CD4-positive, alpha-beta T cell treated with Interleukin-4 for 4 hours (primary cell): Measurements from ENCODE around the gene PAN2.
A peak's percentile ranks its signal among the peaks of the same experiment; 100 is the strongest.
"Not testable (repeated sequence)": the region's sequence is repeated elsewhere in the genome, so short reads cannot be mapped to it uniquely, and the experiment has no call there.

Experiments used
- DNase-seq: peaks from one replicate; pipeline ENCODE4 v3.0.0-alpha.2; 2020

Gene PAN2

DNA sequence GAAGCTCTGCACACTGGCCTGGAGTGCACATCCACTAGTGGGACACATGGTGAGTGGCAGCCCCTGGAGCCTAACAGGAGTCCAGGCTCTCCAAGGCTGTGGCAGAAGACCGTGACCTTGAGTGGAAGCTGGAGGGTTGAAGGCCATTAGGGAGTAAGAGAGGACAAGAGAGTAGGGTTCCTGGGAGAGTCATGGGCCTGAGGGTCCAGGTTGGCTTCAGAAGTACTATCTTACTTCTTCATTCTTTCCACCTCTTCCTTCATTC is 5.3 kb upstream of the PAN2 start:
- no peak for DNase-seq

DNA sequence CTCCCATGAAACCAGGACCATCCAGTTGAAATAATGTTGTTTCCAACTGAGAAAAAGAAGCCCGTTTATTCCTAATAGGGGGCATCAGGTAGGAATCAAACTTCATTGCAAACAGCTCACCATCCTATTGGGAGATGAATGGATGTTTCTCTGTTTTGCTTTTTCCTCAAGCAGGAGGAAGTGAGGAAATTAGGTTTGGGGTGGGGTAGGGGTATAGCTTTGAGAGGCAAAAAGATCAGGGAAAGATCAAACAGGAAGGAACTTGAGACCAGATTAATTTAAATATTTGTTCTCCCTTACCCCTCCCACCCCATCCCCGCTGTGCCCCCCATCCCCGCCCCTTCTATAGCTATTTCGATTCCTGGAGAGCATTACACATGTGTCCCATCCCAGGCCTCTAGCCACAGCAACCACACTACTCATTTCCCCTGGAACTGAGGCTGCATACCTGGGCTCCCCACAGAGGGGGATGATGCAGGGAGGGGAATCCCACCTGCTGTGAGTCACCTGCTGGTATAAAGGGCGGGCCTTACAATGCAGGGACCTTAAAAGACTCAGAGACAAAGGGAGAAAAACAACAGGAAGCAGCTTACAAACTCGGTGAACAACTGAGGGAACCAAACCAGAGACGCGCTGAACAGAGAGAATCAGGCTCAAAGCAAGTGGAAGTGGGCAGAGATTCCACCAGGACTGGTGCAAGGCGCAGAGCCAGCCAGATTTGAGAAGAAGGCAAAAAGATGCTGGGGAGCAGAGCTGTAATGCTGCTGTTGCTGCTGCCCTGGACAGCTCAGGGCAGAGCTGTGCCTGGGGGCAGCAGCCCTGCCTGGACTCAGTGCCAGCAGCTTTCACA is 4.7 kb upstream of the PAN2 start, which contains the start of gene IL23A:
TSS of gene IL23A (plus strand) at position 577 of the 850 bp plus-strand sequence. CDS start at position 738, 161 bp downstream.
- peak; percentile 96 for DNase-seq

DNA sequence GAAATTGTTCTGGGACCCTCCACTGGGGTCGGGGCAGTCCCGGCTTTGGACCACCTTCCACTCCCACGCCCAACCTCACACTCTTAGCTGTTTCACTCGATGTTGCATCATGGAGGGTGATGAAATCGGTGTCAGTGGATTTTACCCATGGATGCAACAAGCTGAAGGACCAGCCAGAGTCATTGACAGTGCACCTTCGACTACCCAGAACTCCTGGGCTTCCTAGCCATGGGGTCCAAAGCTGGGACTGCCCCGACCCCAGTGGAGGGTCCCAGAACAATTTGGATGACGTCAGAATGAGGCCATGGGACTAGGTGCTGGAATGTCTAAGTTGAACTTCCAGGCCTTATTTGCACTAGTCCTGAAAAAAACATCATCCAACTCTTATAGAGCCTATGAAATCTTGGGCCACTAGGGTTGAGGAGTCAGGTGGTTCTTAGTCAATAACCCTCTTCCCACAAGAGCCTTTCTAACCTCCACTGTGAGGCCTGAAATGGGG is 4.0 kb upstream of the PAN2 start:
- DNase-seq: no peak

DNA sequence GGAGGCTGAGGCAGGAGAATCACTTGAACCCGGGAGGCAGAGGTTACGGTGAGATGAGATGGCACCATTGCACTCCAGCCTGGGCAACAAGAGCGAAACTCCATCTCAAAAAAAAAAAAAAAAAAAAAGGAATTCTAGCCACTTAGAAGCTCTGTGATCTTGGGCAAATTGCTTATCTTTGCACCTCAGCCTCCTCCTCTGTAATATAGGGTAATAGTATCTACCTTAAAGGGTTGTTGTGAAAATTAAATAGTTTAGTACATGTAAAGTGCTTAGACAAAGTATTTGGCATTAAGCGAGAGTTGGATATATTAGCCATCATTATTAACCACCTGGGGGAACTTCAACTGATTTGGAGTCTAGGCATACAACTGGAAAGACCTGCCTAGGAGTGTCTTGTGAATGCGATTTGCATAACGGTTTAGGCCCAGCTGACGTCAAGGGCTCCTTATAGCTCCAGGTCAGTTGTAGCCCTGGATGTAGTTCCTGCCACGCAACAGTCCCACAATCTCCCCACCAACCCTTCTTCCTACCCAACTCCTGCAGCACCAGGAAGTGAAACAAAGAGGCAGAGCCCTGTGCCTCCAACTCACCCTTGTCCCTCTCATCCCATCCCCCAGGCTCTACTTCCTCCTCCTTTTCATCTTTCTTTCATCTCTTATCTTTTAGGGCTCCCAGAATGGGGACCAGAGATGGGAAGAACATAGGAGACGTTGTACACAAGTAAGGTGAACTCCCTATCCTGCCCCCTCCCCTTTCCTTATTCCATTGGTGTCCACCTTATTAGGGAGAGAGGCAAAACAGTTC is 2.8 kb upstream of the PAN2 start:
- DNase-seq: no peak

DNA sequence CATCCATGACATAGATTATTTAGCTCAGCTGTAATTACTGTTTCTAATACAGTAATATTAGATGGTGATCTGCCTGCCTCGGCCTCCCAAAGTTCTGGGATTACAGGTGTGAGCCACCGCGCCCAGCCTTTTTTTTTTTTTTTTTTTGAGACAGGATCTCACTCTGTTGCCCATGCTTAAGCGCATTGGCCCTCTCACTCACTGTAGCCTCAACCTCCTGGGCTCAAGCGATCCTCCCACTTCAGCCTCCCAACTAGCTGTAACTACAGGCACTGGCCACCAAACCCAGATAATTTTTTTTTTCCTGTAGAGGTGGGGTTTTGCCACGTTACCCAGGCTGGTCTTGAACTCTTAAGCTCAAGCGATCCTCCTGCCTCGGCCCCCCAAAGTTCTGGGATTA is 1.7 kb upstream of the PAN2 start:
- DNase-seq: not testable (repeated sequence)

DNA sequence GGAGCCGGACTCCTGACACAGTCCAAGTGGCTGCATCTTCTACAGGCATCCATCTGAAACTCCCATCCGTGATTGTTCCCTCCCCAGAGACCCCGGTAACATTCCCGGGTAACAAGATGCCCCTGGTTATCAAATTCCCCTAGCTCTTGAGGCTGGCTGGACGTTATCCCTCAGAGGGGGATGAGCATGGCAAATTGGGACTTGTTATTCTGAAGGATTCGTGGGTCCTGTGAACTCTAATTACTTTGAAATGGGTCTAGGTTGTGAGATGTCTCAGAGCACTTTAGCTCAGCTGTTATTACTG is 642 bp upstream of the PAN2 start:
- no peak for DNase-seq

DNA sequence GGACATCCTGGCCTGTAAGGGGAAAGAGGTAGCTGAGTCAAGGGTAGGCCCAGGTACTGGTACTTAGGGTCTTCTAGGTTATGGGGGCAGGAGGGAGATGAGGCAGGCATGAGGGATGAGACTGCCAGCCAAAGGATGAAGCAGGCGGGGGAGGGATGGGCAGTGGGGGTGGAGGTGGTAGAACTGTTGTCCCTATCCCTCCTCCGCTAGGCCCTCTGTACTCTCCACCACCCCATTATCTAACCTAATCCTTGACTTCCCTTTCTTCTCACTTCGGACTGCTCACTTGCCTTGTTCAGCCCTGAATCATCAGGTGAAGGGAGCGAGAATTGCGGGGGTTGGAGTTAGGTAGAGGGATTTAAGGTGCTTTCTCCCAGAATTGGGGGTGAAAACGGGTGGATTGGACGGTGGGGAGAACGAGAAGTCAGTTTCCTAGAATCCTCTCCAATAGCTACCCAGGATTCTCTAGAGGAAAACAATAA is 562 bp downstream of the PAN2 start:
- DNase-seq: no peak

DNA sequence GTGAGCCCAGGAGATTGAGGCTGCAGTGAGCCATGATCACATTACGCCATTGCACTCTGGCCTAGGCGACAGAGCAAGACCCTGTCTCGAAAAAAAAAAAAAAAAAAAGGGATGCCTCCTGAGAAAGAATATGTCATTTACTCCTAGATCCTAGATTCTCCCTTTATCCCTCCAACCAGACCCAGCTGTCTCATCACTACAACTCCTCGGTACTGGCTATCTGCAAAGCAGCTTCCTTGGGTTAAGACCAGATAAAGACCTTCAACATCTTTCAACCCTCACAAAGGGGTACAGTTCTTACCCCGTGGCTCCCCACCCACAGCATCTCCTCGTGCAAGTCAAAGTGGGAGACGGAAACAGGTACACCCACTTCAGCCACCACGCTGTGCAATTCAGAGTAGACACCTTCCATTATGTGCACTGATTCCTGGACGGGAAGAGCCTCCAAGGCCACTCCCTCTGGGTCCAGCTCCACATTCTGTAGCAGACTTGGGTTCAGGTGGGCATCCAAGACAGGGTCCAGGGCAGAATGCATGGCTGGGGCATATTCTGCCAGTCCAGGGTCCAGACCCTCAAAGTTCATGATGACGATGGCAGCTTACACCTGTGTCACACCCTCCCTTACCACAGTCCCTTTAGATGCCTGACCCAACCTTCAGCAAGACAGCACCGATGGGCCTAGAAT is 1.1 kb downstream of the PAN2 start:
- DNase-seq: no peak

DNA sequence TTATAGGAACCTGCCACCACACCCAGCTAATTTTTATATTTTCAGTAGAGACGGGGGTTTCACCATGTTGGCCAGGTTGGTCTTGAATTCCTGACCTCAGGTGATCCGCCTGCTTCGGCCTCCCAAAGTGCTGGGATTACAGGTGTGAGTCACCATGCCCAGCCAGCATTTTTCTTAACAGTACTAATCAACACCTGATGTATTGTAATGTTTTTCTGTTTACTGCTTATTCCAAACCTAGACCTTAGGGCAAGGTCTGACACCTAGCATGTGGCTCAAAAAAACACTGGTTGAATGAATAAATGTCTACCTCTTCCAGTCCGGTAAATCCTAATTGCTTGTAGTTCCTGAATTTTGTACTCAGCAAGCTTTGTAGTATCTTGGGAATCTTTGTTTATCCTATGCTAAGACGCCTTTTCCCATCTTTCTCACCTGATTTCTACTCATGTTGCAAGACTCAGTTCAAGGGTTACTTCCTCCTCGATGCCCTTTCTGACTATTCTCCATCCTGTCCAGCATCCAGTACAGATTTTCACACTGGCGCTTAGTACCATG is 2.8 kb downstream of the PAN2 start:
- no peak for DNase-seq

DNA sequence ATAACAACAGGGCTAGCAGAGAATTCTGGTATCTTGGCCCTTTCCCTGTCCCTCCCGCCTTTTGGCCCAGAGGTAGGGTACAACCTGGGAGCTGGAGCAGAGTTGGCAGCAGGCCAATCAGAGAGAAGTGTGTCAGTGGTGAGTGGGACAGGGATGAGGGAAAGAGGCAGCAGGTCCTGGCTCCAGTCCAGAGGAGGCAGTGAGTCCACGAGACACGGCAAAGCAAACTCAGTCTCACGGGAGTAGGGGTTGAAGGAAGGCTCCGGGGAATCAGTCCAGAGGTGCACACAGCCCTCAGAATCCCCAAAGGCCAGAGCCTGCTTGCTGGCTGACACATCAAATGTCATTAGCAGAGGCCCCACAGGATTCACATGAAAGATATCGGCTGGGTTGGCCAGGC is 7.3 kb downstream of the PAN2 start:
- no peak for DNase-seq

DNA sequence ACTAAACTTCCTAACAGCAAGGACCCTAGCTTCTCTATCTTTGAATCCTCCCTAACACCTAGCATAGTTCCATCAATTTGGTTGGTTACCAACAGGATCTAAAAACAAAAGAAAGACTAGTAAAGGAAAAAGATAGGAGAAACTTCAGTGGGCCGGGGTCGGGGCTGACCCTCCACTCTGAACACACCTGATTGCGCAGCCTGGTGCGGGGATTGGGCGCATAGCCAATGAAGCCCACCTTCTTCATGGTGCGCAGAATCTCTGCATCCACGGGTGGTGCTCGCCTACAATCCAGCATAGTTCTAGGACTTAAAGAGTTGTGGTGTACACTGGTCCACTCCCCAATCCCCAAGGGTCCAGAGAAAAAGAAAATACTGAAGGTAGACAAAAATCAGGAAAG is 7.7 kb downstream of the PAN2 start:
- DNase-seq: no peak

DNA sequence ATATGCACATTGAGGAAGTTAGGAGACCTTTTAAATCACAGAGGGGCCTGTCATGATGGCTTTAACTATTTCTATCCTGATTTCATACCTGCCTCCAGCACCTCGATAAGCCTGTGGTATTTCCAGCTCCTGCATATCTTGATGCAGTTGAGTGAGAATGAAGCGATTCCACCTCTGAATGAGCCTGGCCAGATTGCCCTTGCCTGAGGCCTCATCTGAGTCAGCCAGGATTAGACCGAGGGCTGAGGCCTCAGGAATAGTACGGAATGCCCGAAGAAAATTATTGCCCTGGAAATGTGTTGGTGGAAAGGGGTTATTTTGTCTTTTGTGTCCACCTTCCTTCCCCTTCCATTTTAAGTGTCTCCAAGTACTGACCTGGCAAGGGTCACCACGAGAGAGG is 9.6 kb downstream of the PAN2 start:
- DNase-seq: no peak

DNA sequence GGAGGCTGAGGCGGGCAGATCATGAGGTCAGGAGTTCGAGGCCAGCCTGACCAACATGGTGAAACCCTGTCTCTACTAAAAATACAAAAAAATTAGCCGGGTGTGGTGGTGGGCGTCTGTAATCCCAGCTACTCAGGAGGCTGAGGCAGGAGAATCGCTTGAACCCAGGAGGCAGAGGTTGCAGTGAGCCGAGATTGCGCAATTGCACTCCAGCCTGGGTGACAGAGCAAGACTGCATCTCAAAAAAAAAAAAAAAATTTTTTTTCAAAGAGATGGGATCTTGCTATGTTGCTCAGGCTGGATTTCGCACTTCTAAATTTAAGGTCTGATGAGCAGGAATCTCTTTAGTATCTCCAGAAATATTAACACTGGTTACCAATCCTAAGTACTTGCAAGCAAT is 12.2 kb downstream of the PAN2 start:
- DNase-seq: not testable (repeated sequence)

DNA sequence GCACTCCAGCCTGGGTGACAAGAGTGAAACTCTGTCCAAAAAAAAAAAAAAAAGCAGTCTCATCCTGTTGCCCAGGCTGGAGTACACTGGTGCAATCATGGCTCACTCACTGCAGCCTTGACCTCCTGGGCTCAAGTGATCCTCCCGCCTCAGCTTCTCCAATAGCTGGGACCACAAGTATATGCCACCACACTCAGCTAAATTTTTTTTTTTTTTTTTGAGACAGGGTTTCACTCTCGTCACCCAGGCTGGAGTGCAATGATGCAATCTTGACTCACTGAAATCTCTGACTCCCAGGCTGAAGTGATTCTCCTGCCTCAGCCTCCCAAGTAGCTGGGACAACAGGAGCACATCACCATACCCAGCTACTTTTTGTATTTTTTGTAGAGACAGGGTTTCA is 12.8 kb downstream of the PAN2 start:
- no peak for DNase-seq

DNA sequence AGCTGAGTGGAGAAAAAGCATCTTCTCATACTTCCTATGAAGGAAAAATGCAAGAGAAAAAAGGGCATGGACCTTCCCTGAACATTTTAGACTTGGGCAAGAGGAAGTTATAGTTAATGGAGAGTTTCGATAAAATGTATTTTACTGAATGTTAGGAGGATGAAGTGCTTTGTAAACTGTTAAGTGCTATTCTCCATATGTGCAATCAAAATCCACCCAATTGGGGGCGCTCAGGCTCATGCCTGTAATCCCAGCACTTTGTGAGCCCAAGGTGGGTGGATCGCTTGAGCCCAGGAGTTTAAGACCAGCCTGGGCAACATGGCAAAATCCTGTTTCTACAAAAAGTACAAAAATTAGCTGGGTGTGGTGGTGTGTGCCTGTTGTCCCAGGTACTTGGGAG is 16.1 kb downstream of the PAN2 start:
- no peak for DNase-seq

DNA sequence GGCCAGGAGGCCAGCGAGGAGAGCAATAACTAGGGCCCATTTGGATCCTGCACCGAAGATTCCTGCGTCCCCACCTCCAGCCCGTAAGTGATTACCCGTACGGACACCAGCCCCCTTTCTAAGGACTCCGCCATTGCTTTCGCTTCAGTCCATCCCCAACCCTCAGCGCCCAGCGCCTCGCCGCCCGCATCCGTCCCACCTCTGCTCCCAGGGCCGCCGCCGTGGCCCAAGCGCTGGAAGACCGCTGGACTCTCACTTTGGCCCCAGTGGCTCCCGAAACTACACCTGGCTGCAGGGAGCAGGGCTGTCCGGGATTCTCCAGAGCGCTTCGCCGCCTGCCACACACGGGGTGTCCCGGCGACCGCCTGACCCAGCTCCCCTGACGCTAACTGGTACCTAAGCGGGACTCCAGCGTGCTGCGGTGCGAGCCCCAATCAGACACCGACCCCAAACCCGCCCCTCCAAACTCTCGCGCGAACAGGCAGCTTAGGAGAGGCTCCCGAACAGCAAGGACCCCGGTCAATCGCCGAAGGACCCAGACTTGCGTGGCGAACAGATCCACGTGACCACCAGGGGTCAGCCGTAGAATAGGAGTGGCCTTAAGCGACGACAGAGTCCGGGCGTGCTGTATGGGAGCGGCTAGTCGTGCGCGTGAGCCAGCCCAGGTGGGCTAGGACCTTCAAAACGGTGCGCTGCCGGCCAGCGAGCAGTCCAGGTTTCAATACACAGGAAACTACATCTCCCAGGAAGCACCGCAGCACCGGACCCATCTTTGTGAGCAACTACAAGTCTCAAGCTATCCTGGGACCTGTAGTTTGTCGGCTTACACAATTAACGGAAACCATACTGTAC is 18.0 kb downstream of the PAN2 start, which contains the start of gene CNPY2:
TSS of gene CNPY2 (minus strand) at position 367 of the 852 bp plus-strand sequence. CDS start 771 bp downstream, outside the sequence.
- peak; percentile 96 for DNase-seq

DNA sequence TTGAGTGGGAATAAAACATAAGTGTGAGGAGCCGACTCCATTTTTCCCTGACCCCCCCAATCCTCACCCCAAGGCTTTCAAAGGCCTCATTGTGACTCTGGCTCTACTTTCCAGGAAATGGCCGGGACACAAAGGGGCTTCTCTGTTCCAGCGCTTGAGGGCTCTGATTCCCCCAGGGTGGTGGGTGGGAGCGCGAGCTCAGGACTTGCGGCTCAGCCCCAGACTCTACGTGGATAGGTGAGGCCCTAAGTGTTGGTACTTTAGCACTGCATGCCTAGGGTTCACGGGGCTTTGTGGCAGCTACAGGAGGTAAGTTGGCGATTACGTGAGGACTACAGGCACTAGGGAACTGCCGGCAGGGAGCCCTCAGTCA is 18.6 kb downstream of the PAN2 start:
- no peak for DNase-seq

DNA sequence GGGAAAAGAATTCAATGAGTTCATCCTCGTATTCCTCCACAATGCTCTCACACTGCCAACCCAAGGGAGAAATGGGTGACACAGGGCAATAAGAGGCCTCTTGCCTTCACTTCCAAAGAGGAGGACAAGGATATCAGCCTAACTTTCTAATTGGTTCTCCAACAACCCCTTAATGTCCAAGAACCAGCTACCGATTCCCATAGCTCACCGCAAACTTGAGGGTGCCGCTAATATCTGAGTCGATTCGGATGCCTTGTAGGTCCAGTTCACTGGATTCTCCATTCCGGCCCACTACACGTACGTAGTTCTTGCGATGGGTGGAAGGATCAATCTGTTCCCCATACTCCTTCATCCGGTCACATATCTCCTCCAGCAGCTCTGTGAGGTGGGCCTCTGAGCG is 22.8 kb downstream of the PAN2 start:
- DNase-seq: no peak

DNA sequence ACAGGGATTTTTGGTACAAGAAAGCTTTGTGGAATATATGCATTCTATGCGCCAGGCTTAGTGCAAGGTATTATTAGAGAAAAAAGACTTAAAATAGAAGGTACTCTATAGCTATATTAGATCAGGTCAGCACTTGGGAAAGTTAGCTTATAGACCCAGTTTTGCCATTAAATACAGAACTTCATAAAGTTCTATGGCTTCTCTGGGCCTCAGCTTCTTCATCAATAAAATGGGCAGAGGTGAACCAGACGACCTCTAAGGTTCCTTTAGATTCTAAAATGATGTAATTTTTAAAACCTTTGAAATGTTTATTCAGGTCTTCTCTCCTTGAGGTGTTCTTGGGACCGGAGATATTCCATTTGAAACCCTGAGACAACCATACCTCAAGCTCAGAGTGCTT is 25.1 kb downstream of the PAN2 start:
- no peak for DNase-seq

DNA sequence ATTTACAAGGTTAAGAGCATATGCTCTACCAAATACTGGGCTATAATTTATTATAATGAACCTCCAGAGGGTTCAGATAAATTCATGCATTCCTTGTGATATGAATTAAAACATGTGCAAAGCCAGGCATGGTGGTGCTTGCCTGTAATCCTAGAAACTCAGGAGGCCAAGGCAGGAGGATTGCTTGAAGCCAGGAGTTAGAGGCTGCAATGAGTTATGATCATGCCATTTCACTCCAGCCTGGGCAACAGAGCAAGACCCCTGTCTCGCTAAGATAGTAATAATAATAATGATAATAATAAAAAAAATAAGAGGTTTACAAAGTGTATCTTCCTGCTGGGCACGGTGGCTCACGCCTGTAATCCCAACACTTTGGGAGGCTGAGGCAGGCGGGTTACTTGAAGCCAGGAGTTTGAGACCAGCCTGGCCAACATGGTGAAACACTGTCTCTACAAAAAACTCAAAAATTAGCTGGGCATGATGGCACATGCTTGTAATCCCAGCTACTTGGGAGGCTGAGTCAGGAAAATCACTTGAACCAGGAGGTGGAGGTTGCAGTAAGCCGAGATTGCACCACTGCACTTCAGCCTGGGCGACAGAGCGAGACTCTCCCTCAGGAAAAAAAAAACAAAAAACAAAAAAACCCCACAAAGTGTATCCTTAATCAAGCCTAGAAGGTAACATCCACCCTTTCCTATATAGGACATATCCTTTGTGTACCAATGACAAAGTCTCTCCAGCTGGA is 26.4 kb downstream of the PAN2 start:
- no peak for DNase-seq

DNA sequence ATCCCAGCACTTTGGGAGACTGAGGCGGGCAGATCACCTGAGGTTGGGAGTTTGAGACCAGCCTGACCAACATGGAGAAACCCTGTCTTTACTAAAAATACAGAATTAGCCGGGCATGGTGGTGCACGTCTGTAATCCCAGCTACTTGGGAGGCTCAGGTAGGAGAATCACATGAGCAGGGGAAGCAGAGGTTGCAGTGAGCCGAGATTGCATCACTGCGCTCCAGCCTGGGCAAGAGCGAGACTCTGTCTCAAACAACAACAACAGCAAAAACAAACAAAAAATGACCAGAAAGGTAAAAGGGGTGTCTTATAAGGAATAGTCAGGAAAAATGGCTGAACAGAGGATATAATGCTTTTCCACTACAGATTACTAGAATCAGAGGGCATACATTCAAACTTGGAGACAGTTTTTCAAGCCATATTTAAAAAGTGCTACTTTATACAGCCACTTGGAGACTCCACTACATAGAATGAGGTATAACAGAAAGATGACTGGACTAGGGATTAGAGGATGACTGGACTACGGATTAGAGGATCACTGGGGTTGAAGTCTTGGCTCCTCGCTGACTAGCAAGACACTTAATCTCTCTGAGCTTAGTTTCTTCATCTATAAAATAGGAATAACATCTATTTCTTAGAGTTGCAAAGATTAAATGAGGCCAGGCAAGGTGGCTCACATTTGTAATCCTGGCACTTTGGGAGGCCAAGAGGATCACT is 28.8 kb downstream of the PAN2 start:
- DNase-seq: no peak
